ENCODE data around the gene SERPINB6. TPM values are rescaled to one million over a fixed set of nuclear protein-coding genes. Genes with fewer than 3 reads are reported as not detected.

The SERPINB6 gene
- polyA plus RNA-seq, 3 donors: 117 to 208 (median 200) TPM

- Histone ChIP-seq H3K9me3 (replicated peaks in 1 of 2; ENCODE audit: control insufficient read depth in 1 of 2, insufficient read depth in 1 of 2, low read length in 2 of 2) (peaks cover 19 to 26% of the 10 kb centered on the region in 2 donors), H3K4me2 (replicated peaks; ENCODE audit: extremely low read depth, low read length, poor library complexity, severe bottlenecking) (peak overlapping the region; percentile 0), H3K4me1 (ENCODE audit: control insufficient read depth in 1 of 2, insufficient read depth in 2 of 2, low read length in 2 of 2) (peaks cover 17 to 19% of the 10 kb centered on the region in 2 donors), H3K9ac (ENCODE audit: insufficient read depth, low read length, poor library complexity, severe bottlenecking) (no peak overlapping the region), H3K27ac (ENCODE audit: low read depth in 1 of 2, low read length in 2 of 2) (peak overlapping the region; percentile 41 to 73), H3K4me3 (replicated peaks in 1 of 3; ENCODE audit: low read depth in 2 of 3, low read length in 3 of 3) (no peak overlapping the region), H4K20me1 (ENCODE audit: insufficient read depth, low read length) (no peaks in the 10 kb centered on the region), H3K27me3 (ENCODE audit: control insufficient read depth in 2 of 2, insufficient read depth in 2 of 2, low read length in 2 of 2) (no peaks in the 10 kb centered on the region), H3K36me3 (replicated peaks in 1 of 2; ENCODE audit: control insufficient read depth in 1 of 2, insufficient read depth in 2 of 2, low read length in 2 of 2) (peaks cover 41 to 80% of the 10 kb centered on the region in 2 donors), H2AFZ (ENCODE audit: insufficient read depth, low read depth, low read length, poor library complexity, severe bottlenecking) (no peak overlapping the region), H3K79me2 (ENCODE audit: insufficient read depth, low read length) (peaks cover 6% of the 10 kb centered on the region)
- no peak for TF ChIP-seq CTCF (IDR thresholded peaks at IDR 0.05)
- Mint-ChIP-seq H3K36me3 (peaks cover 82 to 92% of the 10 kb centered on the region in 2 donors), H3K9me3 (peaks cover 20 to 38% (median 32%) of the 10 kb centered on the region in 7 donors), H3K27ac (peak overlapping the region; percentile 86 to 96 (median 92)), H3K4me3 (peak overlapping the region in 1 of 2 donors; percentile 26), H3K27me3 (ENCODE audit: low read depth in 3 of 3) (peaks cover 0 to 7% (median 3%) of the 10 kb centered on the region in 3 donors), H3K4me1 (peaks cover 16% of the 10 kb centered on the region)
- intact Hi-C loops (cut with micrococcal nuclease): loop anchor here in 1 of 2 donors (5.0 kb wide), 1 partner anchor 39 kb away; no protein-coding TSS in a partner anchor
- peak; percentile 85 to 92 (median 91) for DNase-seq
- 0% methylated on average over 2 of the region's 2 CpGs for WGBS (ENCODE audit: insufficient coverage)
Measured at GRCh38 chr6:3013486-3013885, 42.1 kb upstream of the SERPINB6 start.

- H3K9ac ChIP-seq (ENCODE audit: insufficient read depth, low read length, poor library complexity, severe bottlenecking): no peak overlapping the region
- intact Hi-C loops (cut with micrococcal nuclease): loop anchor here in 1 of 2 donors (5.0 kb wide), 1 partner anchor 41 kb away; no protein-coding TSS in a partner anchor
- Mint-ChIP-seq H3K4me1 (peaks cover 17% of the 10 kb centered on the region), H3K27me3 (ENCODE audit: low read depth in 3 of 3) (peaks cover 0 to 7% (median 1%) of the 10 kb centered on the region in 3 donors), H3K4me3 (no peak overlapping the region), H3K9me3 (peaks cover 20 to 38% (median 33%) of the 10 kb centered on the region in 7 donors), H3K27ac (peak overlapping the region in 3 of 7 donors; percentile 46 to 95 (median 80)), H3K36me3 (peaks cover 82 to 92% of the 10 kb centered on the region in 2 donors)
- no peak overlapping the region for H3K4me3 ChIP-seq (replicated peaks in 1 of 3; ENCODE audit: low read depth in 2 of 3, low read length in 3 of 3)
- peaks cover 15% of the 10 kb centered on the region in 2 donors for H3K4me1 ChIP-seq (ENCODE audit: control insufficient read depth in 1 of 2, insufficient read depth in 2 of 2, low read length in 2 of 2)
- no peak overlapping the region for H3K4me2 ChIP-seq (replicated peaks; ENCODE audit: extremely low read depth, low read length, poor library complexity, severe bottlenecking)
- no peaks in the 10 kb centered on the region for H4K20me1 ChIP-seq (ENCODE audit: insufficient read depth, low read length)
- no peak for TF ChIP-seq CTCF (IDR thresholded peaks at IDR 0.05)
- H3K9me3 ChIP-seq (replicated peaks in 1 of 2; ENCODE audit: control insufficient read depth in 1 of 2, insufficient read depth in 1 of 2, low read length in 2 of 2): peaks cover 19 to 26% of the 10 kb centered on the region in 2 donors
- H3K79me2 ChIP-seq (ENCODE audit: insufficient read depth, low read length): peaks cover 3% of the 10 kb centered on the region
- H2AFZ ChIP-seq (ENCODE audit: insufficient read depth, low read depth, low read length, poor library complexity, severe bottlenecking): no peak overlapping the region
- H3K27ac ChIP-seq (ENCODE audit: low read depth in 1 of 2, low read length in 2 of 2): no peak overlapping the region
- no peak for DNase-seq
- H3K27me3 ChIP-seq (ENCODE audit: control insufficient read depth in 2 of 2, insufficient read depth in 2 of 2, low read length in 2 of 2): no peaks in the 10 kb centered on the region
- H3K36me3 ChIP-seq (replicated peaks in 1 of 2; ENCODE audit: control insufficient read depth in 1 of 2, insufficient read depth in 2 of 2, low read length in 2 of 2): peaks cover 31 to 84% of the 10 kb centered on the region in 2 donors
Measured at GRCh38 chr6:3011592-3011991, 40.2 kb upstream of the SERPINB6 start.

All from CD14-positive monocyte (primary cell).